Activated naive CD8-positive, alpha-beta T cell treated with anti-CD3 and anti-CD28 coated beads for 36 hours (primary cell): Measurements from ENCODE around the gene AIF1. TPM values are rescaled to one million over a fixed set of nuclear protein-coding genes. Genes with fewer than 3 reads are reported as not detected.

Source experiments
- DNase-seq: peaks from one replicate; pipeline ENCODE4 v3.0.0; 2021
- H3K27ac Mint-ChIP-seq: one replicate; pipeline ENCODE4 v1.8.0; 2022; ENCODE audit warnings: mild to moderate bottlenecking, moderate library complexity, mixed read lengths
- H3K27me3 Mint-ChIP-seq: one replicate; pipeline ENCODE4 v1.8.0; 2022; ENCODE audit warnings: mild to moderate bottlenecking, mixed read lengths
- H3K36me3 Mint-ChIP-seq: one replicate; pipeline ENCODE4 v1.8.0; 2021; ENCODE audit warnings: mild to moderate bottlenecking, mixed read lengths
- H3K4me1 Mint-ChIP-seq: one replicate; pipeline ENCODE4 v1.8.0; 2021; ENCODE audit warnings: mixed read lengths
- H3K4me3 Mint-ChIP-seq: one replicate; pipeline ENCODE4 v1.8.0; 2022; ENCODE audit warnings: mild to moderate bottlenecking, moderate library complexity, mixed read lengths
- H3K9me3 Mint-ChIP-seq: one replicate; pipeline ENCODE4 v1.8.0; 2022; ENCODE audit warnings: mixed read lengths
- total RNA-seq, 2 experiments: library from RNA; stranded (reverse); gene quantifications; one replicate each; pipeline ENCODE4 v1.2.3, GENCODE V29; 2021

Gene AIF1
- total RNA-seq, 2 experiments from 2014 or later = 150 to 157 TPM

- Mint-ChIP-seq H3K4me1 (peaks cover 52% of the 10 kb centered on the region), H3K4me3 (peak overlapping the region; percentile 93), H3K9me3 (no peaks in the 10 kb centered on the region), H3K27me3 (no peaks in the 10 kb centered on the region), H3K27ac (peak overlapping the region; percentile 92), H3K36me3 (peaks cover 78% of the 10 kb centered on the region)
- DNase-seq = no peak
Observed at GRCh38 chr6:31578184-31579118, 36.6 kb upstream of the AIF1 start.

DNA sequence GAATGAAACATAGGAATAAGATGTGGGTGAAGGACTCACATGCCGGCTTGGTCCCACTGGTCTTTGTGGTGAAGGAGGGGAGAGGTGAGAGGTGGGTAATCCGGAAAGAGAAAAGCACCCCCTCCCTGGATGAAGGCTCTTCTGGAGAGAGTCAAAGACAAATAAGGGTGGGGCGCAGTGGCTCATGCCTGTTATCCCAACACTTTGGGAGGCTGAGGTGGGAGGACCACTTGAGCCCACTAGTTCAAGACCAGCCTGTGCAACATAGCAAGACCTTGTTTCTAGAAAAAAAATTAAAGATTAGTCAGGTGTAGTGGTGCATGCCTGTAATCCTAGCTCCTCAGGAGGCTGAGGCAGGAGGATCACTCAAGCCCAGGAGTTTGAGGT, 35.9 kb upstream of the AIF1 start:
- H3K4me1 Mint-ChIP-seq = peaks cover 49% of the 10 kb centered on the region
- no peak for DNase-seq
- no peaks in the 10 kb centered on the region for H3K27me3 Mint-ChIP-seq
- H3K36me3 Mint-ChIP-seq = peaks cover 72% of the 10 kb centered on the region
- H3K4me3 Mint-ChIP-seq = peak overlapping the region; percentile 93
- H3K9me3 Mint-ChIP-seq = no peaks in the 10 kb centered on the region
- H3K27ac Mint-ChIP-seq = peak overlapping the region; percentile 92

DNA sequence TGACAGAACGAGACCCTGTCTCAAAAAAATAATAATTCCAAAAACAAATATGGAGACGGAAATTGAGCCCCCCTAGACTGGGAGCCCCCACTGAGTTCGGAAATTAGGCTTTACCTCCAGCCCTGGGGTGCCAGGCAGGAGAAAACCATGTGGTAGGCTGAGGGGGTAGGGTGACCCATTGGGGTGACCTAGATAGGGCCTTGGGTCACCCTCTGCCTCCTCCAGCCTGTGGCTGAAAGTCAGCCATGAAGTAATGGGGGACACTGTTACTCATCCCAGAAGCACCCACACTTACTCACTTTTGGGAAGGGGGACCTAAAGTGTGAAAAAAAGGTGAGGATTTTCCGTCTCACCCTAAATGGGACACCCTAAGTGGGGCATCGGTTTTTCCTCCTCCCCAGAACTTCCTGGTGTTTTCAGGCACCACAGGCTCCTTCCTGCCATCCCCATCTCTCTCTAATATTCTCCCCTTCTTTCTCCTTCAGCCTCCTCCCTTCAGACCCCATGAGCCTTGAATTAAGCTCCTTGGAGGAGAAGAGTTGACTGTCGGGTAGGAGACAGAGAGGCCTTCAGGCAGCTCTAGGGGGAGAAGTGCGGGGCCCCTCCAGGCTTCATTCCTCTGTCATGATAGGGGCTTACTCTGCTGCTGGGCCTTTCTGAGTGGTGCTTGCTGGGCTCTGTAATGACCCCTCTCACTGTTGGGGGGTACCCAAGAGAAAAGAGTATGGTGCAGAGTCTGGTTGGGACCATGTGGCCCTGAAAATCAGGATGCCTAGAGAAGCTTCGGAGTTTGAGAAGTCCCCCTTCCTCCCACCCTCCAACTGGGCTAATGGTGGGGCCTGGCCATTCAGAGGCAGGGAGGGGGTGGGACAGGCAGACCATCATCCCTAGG, 35.2 kb upstream of the AIF1 start:
- H3K27me3 Mint-ChIP-seq = no peaks in the 10 kb centered on the region
- H3K27ac Mint-ChIP-seq = peak overlapping the region; percentile 92
- H3K36me3 Mint-ChIP-seq = peaks cover 69% of the 10 kb centered on the region
- peaks cover 44% of the 10 kb centered on the region for H3K4me1 Mint-ChIP-seq
- H3K4me3 Mint-ChIP-seq = peak overlapping the region; percentile 93
- DNase-seq = no peak
- H3K9me3 Mint-ChIP-seq = no peaks in the 10 kb centered on the region

DNA sequence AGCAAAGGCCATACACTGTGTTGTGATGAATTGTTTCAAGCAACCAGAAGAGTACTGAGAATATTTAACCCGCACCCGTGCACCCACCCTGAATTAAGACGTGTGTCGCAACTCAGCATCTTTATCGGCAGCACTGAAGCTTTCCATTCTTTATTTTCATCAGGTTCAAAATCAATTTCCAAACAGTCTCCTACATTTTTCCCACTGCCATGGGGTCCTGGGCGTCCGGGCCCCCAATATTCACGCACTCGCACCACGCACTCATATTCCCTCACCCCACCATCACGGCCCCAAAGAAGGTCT, 34.6 kb upstream of the AIF1 start:
- Mint-ChIP-seq H3K9me3 (no peaks in the 10 kb centered on the region), H3K4me3 (peak overlapping the region; percentile 93), H3K36me3 (peaks cover 66% of the 10 kb centered on the region), H3K27ac (peak overlapping the region; percentile 92), H3K4me1 (peaks cover 39% of the 10 kb centered on the region), H3K27me3 (no peaks in the 10 kb centered on the region)
- DNase-seq = no peak

- DNase-seq = peak; percentile 92
- Mint-ChIP-seq H3K27me3 (no peaks in the 10 kb centered on the region), H3K36me3 (peaks cover 63% of the 10 kb centered on the region), H3K9me3 (no peaks in the 10 kb centered on the region), H3K4me1 (peaks cover 43% of the 10 kb centered on the region), H3K4me3 (peak overlapping the region; percentile 93), H3K27ac (peak overlapping the region; percentile 92)
Observed at GRCh38 chr6:31580807-31581433, 34.1 kb upstream of the AIF1 start.

DNA sequence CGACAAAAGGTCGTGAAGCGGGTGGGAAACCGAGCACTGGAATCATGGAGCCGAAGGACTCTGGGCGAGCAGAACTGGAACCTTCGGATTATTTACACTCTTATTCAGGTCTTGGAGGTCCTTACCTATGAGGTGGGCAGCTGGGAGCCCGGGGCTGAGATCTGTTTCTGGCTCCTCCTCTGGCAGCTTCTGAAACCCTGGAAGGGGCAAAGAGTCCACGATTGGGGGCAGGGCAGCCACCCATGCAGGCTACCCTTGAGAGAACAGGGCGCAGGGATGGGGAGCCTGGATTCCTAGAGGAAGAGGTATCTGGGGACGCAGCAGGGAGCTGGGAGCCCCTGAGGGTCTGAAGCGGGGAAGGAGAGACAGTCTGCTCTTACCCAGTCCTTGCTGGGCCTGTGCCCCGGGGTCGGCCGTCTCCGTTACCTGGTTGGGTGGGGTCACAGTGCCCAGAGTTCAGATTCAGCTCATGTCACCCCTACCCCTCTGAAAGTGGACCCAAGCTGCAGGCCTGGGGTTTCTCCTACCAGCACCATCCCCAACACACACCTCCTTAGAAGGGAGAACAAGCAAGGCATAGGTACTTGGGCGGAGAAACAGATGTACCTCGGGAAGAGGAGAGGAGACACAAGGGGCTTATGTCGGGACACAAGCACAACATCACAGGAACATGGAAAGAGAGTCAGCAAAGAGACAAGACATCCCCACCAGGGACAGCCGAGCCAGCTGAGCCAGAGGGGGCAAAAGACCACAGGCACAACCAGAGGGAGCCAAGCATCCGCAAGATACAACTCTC, 33.4 kb upstream of the AIF1 start:
- Mint-ChIP-seq H3K27me3 (no peaks in the 10 kb centered on the region), H3K36me3 (peaks cover 56% of the 10 kb centered on the region)
- DNase-seq = no peak

GRCh38 chr6:31582230-31582643, 32.8 kb upstream of the AIF1 start, which contains the start of gene LTB:
Gene LTB (minus strand): TSS chr6:31582424. CDS start chr6:31582417, 7 bp downstream.
- Mint-ChIP-seq H3K9me3 (no peaks in the 10 kb centered on the region), H3K36me3 (peaks cover 50% of the 10 kb centered on the region), H3K27me3 (no peaks in the 10 kb centered on the region), H3K27ac (peak within 1 kb of the TSS; percentile 92), H3K4me3 (peak within 1 kb of the TSS; percentile 93), H3K4me1 (peaks cover 55% of the 10 kb centered on the region)
- peak; percentile 55 for DNase-seq

More for the DNA sequence above, 33.4 kb upstream of the AIF1 start:
- peak overlapping the region; percentile 92 for H3K27ac Mint-ChIP-seq
- no peaks in the 10 kb centered on the region for H3K9me3 Mint-ChIP-seq
- H3K4me1 Mint-ChIP-seq = peaks cover 50% of the 10 kb centered on the region
- peak overlapping the region; percentile 93 for H3K4me3 Mint-ChIP-seq

GRCh38 chr6:31585491-31585890, 29.5 kb upstream of the AIF1 start:
- H3K9me3 Mint-ChIP-seq = no peaks in the 10 kb centered on the region
- H3K27ac Mint-ChIP-seq = peak overlapping the region; percentile 96
- H3K4me1 Mint-ChIP-seq = peaks cover 52% of the 10 kb centered on the region
- peak; percentile 39 for DNase-seq
- no peaks in the 10 kb centered on the region for H3K27me3 Mint-ChIP-seq
- peak overlapping the region; percentile 78 for H3K4me3 Mint-ChIP-seq
- H3K36me3 Mint-ChIP-seq = peaks cover 33% of the 10 kb centered on the region

DNA sequence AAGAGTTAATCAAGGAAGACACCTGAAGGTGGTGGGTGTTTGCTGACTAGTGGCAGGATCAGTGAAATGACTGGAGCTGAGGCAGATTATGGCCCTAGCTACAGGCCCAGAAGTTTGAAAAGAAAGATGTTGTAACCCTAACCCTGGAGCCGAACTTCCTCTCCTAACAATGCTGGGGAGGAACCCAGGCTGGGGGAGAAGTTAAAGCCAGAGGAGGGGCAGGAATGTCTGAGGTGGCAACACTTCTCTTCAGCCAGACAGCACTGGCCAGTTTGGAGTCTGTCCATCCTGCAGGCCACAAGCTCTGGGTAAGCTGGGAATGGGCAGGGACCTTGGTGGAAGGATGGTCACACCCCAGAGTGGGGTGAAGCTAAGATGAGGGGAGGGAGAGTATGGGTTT, 29.0 kb upstream of the AIF1 start, which contains the start of gene LST1:
Gene LST1, plus strand, starts transcription at position 270 of the 400 bp plus-strand sequence. CDS start 1,023 bp downstream, outside the sequence.
- Mint-ChIP-seq H3K27me3 (no peaks in the 10 kb centered on the region), H3K4me3 (peak within 1 kb of the TSS; percentile 78), H3K36me3 (peaks cover 29% of the 10 kb centered on the region), H3K4me1 (peaks cover 53% of the 10 kb centered on the region), H3K27ac (peak within 1 kb of the TSS; percentile 96), H3K9me3 (no peaks in the 10 kb centered on the region)
- DNase-seq = no peak

- H3K4me3 Mint-ChIP-seq = peak overlapping the region; percentile 78
- peaks cover 22% of the 10 kb centered on the region for H3K36me3 Mint-ChIP-seq
- DNase-seq = peak; percentile 45
- peak overlapping the region; percentile 96 for H3K27ac Mint-ChIP-seq
- no peaks in the 10 kb centered on the region for H3K9me3 Mint-ChIP-seq
- peaks cover 56% of the 10 kb centered on the region for H3K4me1 Mint-ChIP-seq
- H3K27me3 Mint-ChIP-seq = no peaks in the 10 kb centered on the region
Observed at GRCh38 chr6:31586599-31587281, 28.3 kb upstream of the AIF1 start.

- DNase-seq = no peak
- H3K27me3 Mint-ChIP-seq = no peaks in the 10 kb centered on the region
- peaks cover 15% of the 10 kb centered on the region for H3K36me3 Mint-ChIP-seq
- peak overlapping the region; percentile 78 for H3K4me3 Mint-ChIP-seq
- peaks cover 61% of the 10 kb centered on the region for H3K4me1 Mint-ChIP-seq
- no peaks in the 10 kb centered on the region for H3K9me3 Mint-ChIP-seq
- H3K27ac Mint-ChIP-seq = peak overlapping the region; percentile 91
Observed at GRCh38 chr6:31587791-31588777, 26.9 kb upstream of the AIF1 start.

GRCh38 chr6:31588871-31589650, 26.0 kb upstream of the AIF1 start:
- Mint-ChIP-seq H3K36me3 (peaks cover 14% of the 10 kb centered on the region), H3K4me3 (peak overlapping the region; percentile 33), H3K4me1 (peaks cover 62% of the 10 kb centered on the region), H3K9me3 (no peaks in the 10 kb centered on the region), H3K27ac (peak overlapping the region; percentile 59), H3K27me3 (no peaks in the 10 kb centered on the region)
- DNase-seq = no peak
